H1 (cell line): ENCODE data around the gene DNAJC6. TPM values are rescaled to one million over a fixed set of nuclear protein-coding genes. Genes with fewer than 3 reads are reported as not detected.

ENCODE experiments used
- CTCF ChIA-PET: fragments of 300-600 bp; sonication (Branson Sonifier 250); formaldehyde crosslinking; loops from one replicate; lab custom pipeline; 2021; ENCODE audit not compliant: partially characterized antibody; lab: Charles Lee
- POLR2A ChIA-PET: fragments of 300-600 bp; sonication (Branson Sonifier 250); formaldehyde crosslinking; loops from one replicate; lab custom pipeline; 2021; ENCODE audit warnings: inconsistent platforms; ENCODE audit not compliant: partially characterized antibody; lab: Charles Lee
- DNase-seq, 2 experiments: peaks; one replicate each; pipeline versions ENCODE4 v3.0.0 to v3.0.0-alpha.2; 2010 to 2022; ENCODE audit warnings: low spot score in 2 of 2, low read depth in 1 of 2, mixed read lengths in 1 of 2
- FAIRE-seq: peaks from 2 replicates; lab custom pipeline; 2011; peaks lifted over from hg19 to GRCh38; lab: Jason Lieb, UNC
- H2AFZ ChIP-seq: 2 replicates; pipeline ENCODE4 v1.8.1; 2012; ENCODE audit warnings: low read length, inconsistent platforms
- H2AK5ac ChIP-seq: 2 replicates; pipeline ENCODE4 v1.6.1; 2013; ENCODE audit warnings: low read depth, low read length
- H2BK120ac ChIP-seq: replicated peaks from 2 replicates; pipeline ENCODE3; 2013; ENCODE audit warnings: low read depth, low read length, inconsistent platforms
- H2BK12ac ChIP-seq: 2 replicates; pipeline ENCODE4 v1.6.1; 2013; ENCODE audit warnings: low read depth, low read length
- H2BK15ac ChIP-seq: 2 replicates; pipeline ENCODE4 v1.6.1; 2013; ENCODE audit warnings: low read length
- H2BK20ac ChIP-seq: 2 replicates; pipeline ENCODE4 v1.6.1; 2013; ENCODE audit warnings: low read length
- H2BK5ac ChIP-seq: 2 replicates; pipeline ENCODE4 v1.6.1; 2013; ENCODE audit warnings: low read depth, low read length
- H3K14ac ChIP-seq: 2 replicates; pipeline ENCODE4 v1.6.1; 2013; ENCODE audit warnings: inconsistent platforms; ENCODE audit not compliant: insufficient read length
- H3K18ac ChIP-seq: 2 replicates; pipeline ENCODE4 v1.6.1; 2013; ENCODE audit warnings: low read length; ENCODE audit errors: extremely low read depth
- H3K23ac ChIP-seq: 2 replicates; pipeline ENCODE4 v1.6.1; 2013; ENCODE audit warnings: inconsistent platforms; ENCODE audit not compliant: insufficient read length
- H3K23me2 ChIP-seq: 2 replicates; pipeline ENCODE4 v1.6.1; 2013; ENCODE audit warnings: low read depth, low read length
- H3K27ac ChIP-seq: 2 replicates; pipeline ENCODE4 v1.6.1; 2011; ENCODE audit warnings: low read depth, low read length, inconsistent platforms
- H3K27me3 ChIP-seq, 4 experiments: replicated peaks in 1 of 4; 1 replicate in 1 of 4; 2 replicates in 3 of 4; pipeline versions ENCODE4 v1.6.1 to v1.8.1; 2011 to 2013; ENCODE audit warnings: low read length in 3 of 4, mild to moderate bottlenecking in 3 of 4, inconsistent platforms in 2 of 4, mixed read lengths in 2 of 4, moderate library complexity in 1 of 4; ENCODE audit not compliant: control insufficient read depth in 3 of 4, insufficient read depth in 3 of 4; ENCODE audit errors: extremely low read depth in 1 of 4
- H3K36me3 ChIP-seq, 4 experiments: 2 replicates each; pipeline versions ENCODE4 v1.6.1 to v1.8.1; 2011 to 2013; ENCODE audit warnings: mild to moderate bottlenecking in 4 of 4, low read length in 3 of 4, moderate library complexity in 2 of 4, control low read depth in 1 of 4, inconsistent platforms in 1 of 4; ENCODE audit not compliant: insufficient read depth in 4 of 4, control insufficient read depth in 2 of 4
- H3K4ac ChIP-seq: replicated peaks from 2 replicates; pipeline ENCODE3; 2013; ENCODE audit warnings: low read length, low read depth, mixed read lengths, inconsistent platforms; ENCODE audit not compliant: insufficient read length
- H3K4me1 ChIP-seq, 4 experiments: replicated peaks in 1 of 4; 1 replicate in 1 of 4; 2 replicates in 3 of 4; pipeline versions ENCODE4 v1.6.1 to v1.8.1; 2011 to 2013; ENCODE audit warnings: low read length in 3 of 4, inconsistent platforms in 2 of 4, mixed read lengths in 1 of 4; ENCODE audit not compliant: insufficient read depth in 4 of 4, control insufficient read depth in 3 of 4
- H3K4me2 ChIP-seq, 2 experiments: 2 replicates each; pipeline versions ENCODE4 v1.6.1 to v1.8.1; 2011 to 2013; ENCODE audit warnings: low read depth in 2 of 2, low read length in 2 of 2, control low read depth in 1 of 2, inconsistent platforms in 1 of 2, mild to moderate bottlenecking in 1 of 2; ENCODE audit not compliant: insufficient read depth in 1 of 2
- H3K4me3 ChIP-seq, 4 experiments: fragments of 200-600, 300-600 bp in 1 of 4; sonication (generic), shearing (Covaris generic), sonication (Bioruptor Twin) in 1 of 4; 2 replicates each; pipeline versions ENCODE4 v1.5.1 to v1.8.1; 2011 to 2016; ENCODE audit warnings: low read length in 4 of 4, low read depth in 3 of 4, control low read depth in 2 of 4, inconsistent platforms in 2 of 4, mild to moderate bottlenecking in 2 of 4, mixed read lengths in 1 of 4, moderate library complexity in 1 of 4; ENCODE audit not compliant: insufficient read depth in 2 of 4; ENCODE audit errors: extremely low read depth in 1 of 4
- H3K56ac ChIP-seq: replicated peaks from 2 replicates; pipeline ENCODE3; 2013; ENCODE audit warnings: low read depth, mild to moderate bottlenecking, mixed read lengths, low read length, inconsistent platforms; ENCODE audit not compliant: insufficient read length
- H3K79me1 ChIP-seq: 2 replicates; pipeline ENCODE4 v1.6.1; 2013; ENCODE audit warnings: low read depth, low read length, control low read depth
- H3K79me2 ChIP-seq, 2 experiments: 2 replicates each; pipeline versions ENCODE4 v1.6.1 to v1.8.1; 2012 to 2013; ENCODE audit warnings: low read length in 2 of 2, mild to moderate bottlenecking in 2 of 2, inconsistent platforms in 1 of 2; ENCODE audit not compliant: insufficient read depth in 2 of 2, control insufficient read depth in 1 of 2
- H3K9ac ChIP-seq, 4 experiments: replicated peaks in 1 of 4; 1 replicate in 1 of 4; 2 replicates in 3 of 4; pipeline versions ENCODE4 v1.6.1 to v1.8.1; 2011 to 2013; ENCODE audit warnings: low read depth in 3 of 4, low read length in 3 of 4, control low read depth in 2 of 4, mild to moderate bottlenecking in 2 of 4, moderate library complexity in 2 of 4, inconsistent platforms in 1 of 4; ENCODE audit errors: extremely low read depth in 1 of 4
- H3K9me3 ChIP-seq, 2 experiments: 2 replicates each; pipeline versions ENCODE4 v1.6.1 to v1.8.1; 2012 to 2013; ENCODE audit warnings: mild to moderate bottlenecking in 2 of 2, moderate library complexity in 2 of 2, control low read depth in 1 of 2, inconsistent platforms in 1 of 2, low read depth in 1 of 2, low read length in 1 of 2, mixed read lengths in 1 of 2; ENCODE audit not compliant: insufficient read depth in 2 of 2
- H4K20me1 ChIP-seq, 2 experiments: replicated peaks in 1 of 2; 2 replicates each; pipeline versions ENCODE3 to v1.8.1; 2011 to 2013; ENCODE audit warnings: inconsistent platforms in 2 of 2, low read length in 2 of 2, mild to moderate bottlenecking in 1 of 2; ENCODE audit not compliant: insufficient read depth in 2 of 2, control insufficient read depth in 1 of 2
- H4K5ac ChIP-seq: 2 replicates; pipeline ENCODE4 v1.6.1; 2013; ENCODE audit warnings: low read length, low read depth, mixed read lengths, inconsistent platforms; ENCODE audit not compliant: insufficient read length
- H4K8ac ChIP-seq: 2 replicates; pipeline ENCODE4 v1.8.0; 2013; ENCODE audit warnings: mild to moderate bottlenecking, moderate library complexity, low read length, inconsistent platforms; ENCODE audit not compliant: insufficient read depth; ENCODE audit errors: extremely low read depth
- H4K91ac ChIP-seq: replicated peaks from 2 replicates; pipeline ENCODE3; 2013; ENCODE audit warnings: low read length, mixed read lengths, inconsistent platforms; ENCODE audit not compliant: insufficient read length
- MAX ChIP-seq: IDR thresholded peaks from 2 replicates; pipeline ENCODE4 v1.6.1; 2012; ENCODE audit warnings: inconsistent platforms
- YY1 ChIP-seq: IDR thresholded peaks from 2 replicates; pipeline ENCODE4 v1.6.1; 2011; ENCODE audit warnings: low read depth, mild to moderate bottlenecking, low read length
- WGBS, 2 experiments: shearing (Covaris generic) in 1 of 2; methylation state at CpG; one replicate each; pipeline versions ENCODE4 v1.1.6 to v1.1.7; 2013 to 2015; ENCODE audit warnings: low lambda C conversion rate in 2 of 2, mixed read lengths in 2 of 2, inconsistent platforms in 1 of 2, low coverage in 1 of 2, missing lambda C conversion rate in 1 of 2; ENCODE audit not compliant: insufficient replicate concordance in 2 of 2, insufficient coverage in 1 of 2, insufficient read length in 1 of 2; ENCODE audit errors: extremely low coverage in 1 of 2, missing lambda C conversion rate in 1 of 2; 5-methylcytosine and 5-hydroxymethylcytosine counted together
- polyA plus RNA-seq, 7 experiments: library from polyadenylated mRNA; depleted of rRNA in 3 of 7; stranded (reverse) in 5 of 7; unstranded in 2 of 7; fragments of >200 nt in 5 of 7; fragments of 200-250 nt in 2 of 7; gene quantifications; 1 replicate in 5 of 7; 2 replicates in 1 of 7; 4 replicates in 1 of 7; pipeline versions ENCODE4 v1.2.1 to v1.2.3, GENCODE V29; 2011 to 2013; ENCODE audit warnings: missing spikeins in 2 of 7, mixed read lengths in 2 of 7
- total RNA-seq: library from RNA; stranded (reverse); fragmentation: NEBNext Ultra II Directional; extraction: Animal tissue kit (Norgen Biotek cat#: 25700); gene quantifications from 2 replicates; pipeline ENCODE4 v1.2.1, GENCODE V29; 2021
- TF ChIP-seq, protein P1 (sequence below): IDR thresholded peaks from 2 replicates; pipeline ENCODE4 v1.6.1; 2012; ENCODE audit warnings: inconsistent platforms

The DNAJC6 gene
- total and polyA plus RNA-seq, 2 of the 8 experiments (the other 6 are each of a cell fraction or from before 2014, with no cell fraction given): 1.6 to 3.0 TPM

GRCh38 chr1:65319754-65320153, 10.4 kb downstream of the DNAJC6 start:
- no peaks in the 10 kb centered on the region for H3K23me2 ChIP-seq
- H4K91ac ChIP-seq: no peak overlapping the region
- no peak overlapping the region for H3K4me3 ChIP-seq
- H4K8ac ChIP-seq: no peak overlapping the region
- H2AFZ ChIP-seq: no peak overlapping the region
- no peak overlapping the region for H3K27ac ChIP-seq
- no peak overlapping the region for H3K56ac ChIP-seq
- H3K14ac ChIP-seq: no peak overlapping the region
- H4K20me1 ChIP-seq: peaks cover 0 to 2% of the 10 kb centered on the region in 2 experiments
- H3K4ac ChIP-seq: no peak overlapping the region
- H2BK15ac ChIP-seq: no peak overlapping the region
- ChIA-PET POLR2A (no interaction called here), CTCF (interaction anchor here (1.4 kb wide), 1 partner anchor 51 kb away, joined by 3 read pairs; no protein-coding TSS in a partner anchor)
- FAIRE-seq (no peak), DNase-seq (no peak)
- H3K4me1 ChIP-seq: no peaks in the 10 kb centered on the region
- no peak overlapping the region for H2BK12ac ChIP-seq
- H3K79me1 ChIP-seq: no peaks in the 10 kb centered on the region
- WGBS, 2 experiments: 100% methylated on average over 1 of the region's 1 CpG; no CpG with 5 or more reads in 1 of the 2 experiments
- no peak overlapping the region for H2BK5ac ChIP-seq
- H4K5ac ChIP-seq: no peak overlapping the region
- H2BK20ac ChIP-seq: no peak overlapping the region
- H3K4me2 ChIP-seq: no peak overlapping the region
- no peak overlapping the region for H2BK120ac ChIP-seq
- H3K9me3 ChIP-seq: no peaks in the 10 kb centered on the region; a peak in 1 of 4 replicates
- TF ChIP-seq YY1 (no peak), MAX (peak; percentile 49; the same call in 1 of the 2 replicates)
- TF ChIP-seq, protein P1, sequence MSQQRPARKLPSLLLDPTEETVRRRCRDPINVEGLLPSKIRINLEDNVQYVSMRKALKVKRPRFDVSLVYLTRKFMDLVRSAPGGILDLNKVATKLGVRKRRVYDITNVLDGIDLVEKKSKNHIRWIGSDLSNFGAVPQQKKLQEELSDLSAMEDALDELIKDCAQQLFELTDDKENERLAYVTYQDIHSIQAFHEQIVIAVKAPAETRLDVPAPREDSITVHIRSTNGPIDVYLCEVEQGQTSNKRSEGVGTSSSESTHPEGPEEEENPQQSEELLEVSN: peak; percentile 69
- H3K79me2 ChIP-seq: no peaks in the 10 kb centered on the region
- H3K18ac ChIP-seq: no peak overlapping the region
- no peak overlapping the region for H3K9ac ChIP-seq
- no peak overlapping the region for H2AK5ac ChIP-seq
- no peaks in the 10 kb centered on the region for H3K27me3 ChIP-seq
- no peaks in the 10 kb centered on the region for H3K36me3 ChIP-seq
- H3K23ac ChIP-seq: no peak overlapping the region
